H1 (cell line): ENCODE data around the gene PNRC1. TPM values are rescaled to one million over a fixed set of nuclear protein-coding genes. Genes with fewer than 3 reads are reported as not detected.

Source experiments
- SP1 ChIP-seq: IDR thresholded peaks from 2 replicates; pipeline ENCODE4 v1.6.1; 2011; ENCODE audit warnings: low read depth, low read length
- SP2 ChIP-seq: IDR thresholded peaks from 2 replicates; pipeline ENCODE4 v1.6.1; 2012; ENCODE audit warnings: mild to moderate bottlenecking, low read length, inconsistent platforms
- SUZ12 ChIP-seq: fragments of 200-600 bp; sonication (generic); IDR thresholded peaks from 2 replicates; pipeline ENCODE4 v1.6.1; 2012; ENCODE audit warnings: mild to moderate bottlenecking, inconsistent platforms, low read length, moderate library complexity, mixed read lengths
- polyA plus RNA-seq, 7 experiments: library from polyadenylated mRNA; depleted of rRNA in 3 of 7; stranded (reverse) in 5 of 7; unstranded in 2 of 7; fragments of >200 nt in 5 of 7; fragments of 200-250 nt in 2 of 7; gene quantifications; 1 replicate in 5 of 7; 2 replicates in 1 of 7; 4 replicates in 1 of 7; pipeline versions ENCODE4 v1.2.1 to v1.2.3, GENCODE V29; 2011 to 2013; ENCODE audit warnings: missing spikeins in 2 of 7, mixed read lengths in 2 of 7
- total RNA-seq: library from RNA; stranded (reverse); fragmentation: NEBNext Ultra II Directional; extraction: Animal tissue kit (Norgen Biotek cat#: 25700); gene quantifications from 2 replicates; pipeline ENCODE4 v1.2.1, GENCODE V29; 2021

The PNRC1 gene
- total and polyA plus RNA-seq, 2 of the 8 experiments (the other 6 are each of a cell fraction or from before 2014, with no cell fraction given) = 6.3 to 48.5 TPM

DNA sequence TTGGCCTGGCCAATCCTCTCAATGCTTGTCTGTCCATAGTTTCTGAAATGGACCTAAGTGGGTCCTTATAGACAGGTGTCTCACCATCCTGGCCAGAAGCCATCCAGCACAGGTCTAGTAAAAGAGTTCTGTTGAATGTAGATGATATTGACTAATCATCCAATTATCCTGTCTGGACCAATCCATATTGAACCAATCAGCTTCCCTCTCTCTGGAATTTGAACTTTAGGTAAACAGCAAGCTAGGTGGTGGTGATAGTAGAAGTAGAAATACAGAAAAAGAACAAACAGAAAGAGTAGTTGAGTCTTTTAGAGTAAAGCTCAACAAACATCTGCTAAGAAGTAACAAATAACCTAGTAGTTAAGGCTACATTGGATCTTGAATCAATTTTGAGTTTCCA is 9.5 kb upstream of the PNRC1 start (continued):
- no peak for TF ChIP-seq SP2
- no peak for TF ChIP-seq SUZ12
- no peak for TF ChIP-seq SP1
